AG04450 (cell line): ENCODE data around the gene GTF2H2. TPM values are rescaled to one million over a fixed set of nuclear protein-coding genes. Genes with fewer than 3 reads are reported as not detected.
"Not testable (repeated sequence)": the region's sequence is repeated elsewhere in the genome, so short reads cannot be mapped to it uniquely, and the experiment has no call there.

Experiments
- CTCF ChIA-PET: fragments of 300-600, 350-600 bp; formaldehyde crosslinking; extraction: SDS; loops from one replicate; lab custom pipeline; 2022; ENCODE audit warnings: antibody characterized with exemption, inconsistent platforms; lab: Charles Lee
- POLR2A ChIA-PET: fragments of 350-600 bp; formaldehyde crosslinking; extraction: SDS; loops from one replicate; lab custom pipeline; 2021; ENCODE audit warnings: antibody characterized with exemption, inconsistent platforms; lab: Yijun Ruan, JAX
- DNase-seq: peaks from one replicate; pipeline ENCODE4 v3.0.0-alpha.2; 2011; ENCODE audit warnings: low read depth, low spot score
- H3K27ac ChIP-seq: one replicate; pipeline ENCODE4 v1.5.1; 2012; ENCODE audit warnings: low read depth, low read length, control low read depth
- H3K27me3 ChIP-seq: one replicate; pipeline ENCODE4 v1.6.0; 2012; ENCODE audit warnings: low read length; ENCODE audit not compliant: control insufficient read depth, insufficient read depth
- H3K4me3 ChIP-seq: 2 replicates; pipeline ENCODE4 v1.5.1; 2011; ENCODE audit warnings: mild to moderate bottlenecking, low read depth, low read length, control low read depth
- H3K9me3 ChIP-seq: 2 replicates; pipeline ENCODE4 v1.5.1; 2012; ENCODE audit warnings: low read length; ENCODE audit not compliant: control insufficient read depth, insufficient read depth
- polyA minus RNA-seq: library from RNA; depleted of rRNA, polyadenylated mRNA; stranded (reverse); fragments of >200 nt; gene quantifications from 2 replicates; pipeline ENCODE4 v1.2.3, GENCODE V29; 2011; rRNA and poly(A)+ RNA removed
- polyA plus RNA-seq: library from polyadenylated mRNA; depleted of rRNA; stranded (reverse); fragments of >200 nt; gene quantifications from 2 replicates; pipeline ENCODE4 v1.2.3, GENCODE V29; 2011; rRNA removed

Gene GTF2H2
- polyA plus RNA-seq: 16.1 and 21.0 TPM in 2 replicates
- polyA minus RNA-seq: 16.4 and 22.8 TPM in 2 replicates

DNA sequence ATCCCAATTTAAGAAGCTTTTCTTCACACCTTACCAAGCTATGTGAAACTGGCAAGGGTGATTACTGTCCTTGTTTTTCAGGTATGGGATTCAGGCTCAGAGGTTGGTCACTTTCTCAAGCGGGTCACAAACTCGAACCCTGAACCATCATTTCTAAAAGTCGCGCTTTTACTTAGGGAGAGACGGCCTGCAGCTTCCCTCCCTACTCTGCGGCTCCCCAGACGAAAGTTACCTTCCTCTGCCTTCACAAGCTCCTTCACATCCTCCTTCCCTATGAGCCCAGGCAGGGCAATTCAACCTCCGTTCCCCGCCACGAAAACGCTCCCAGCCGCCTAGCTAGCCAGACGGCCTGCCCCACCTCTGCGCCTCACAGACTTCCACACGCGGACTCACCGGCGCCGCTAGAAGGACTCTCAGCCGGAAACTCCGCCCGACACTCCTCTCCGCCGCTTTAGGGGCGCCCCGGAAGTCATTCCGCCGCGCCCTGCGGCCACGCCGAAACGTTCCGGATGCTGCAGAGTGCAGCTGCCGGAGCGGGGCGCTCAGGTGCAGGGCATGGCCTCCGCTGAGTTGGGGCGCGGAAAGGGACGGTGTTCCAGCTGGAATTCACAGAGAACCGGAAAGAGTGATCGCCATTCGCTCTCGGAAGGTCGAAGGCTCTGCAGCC, at the start of gene GTF2H2:
GTF2H2 (minus strand) TSS at position 415 of the 667 bp plus-strand sequence. CDS start 4,913 bp downstream, outside the sequence.
- DNase-seq, H3K4me3 ChIP-seq, H3K27ac ChIP-seq, POLR2A ChIA-PET, CTCF ChIA-PET, H3K9me3 ChIP-seq, H3K27me3 ChIP-seq: not testable (repeated sequence)

DNA sequence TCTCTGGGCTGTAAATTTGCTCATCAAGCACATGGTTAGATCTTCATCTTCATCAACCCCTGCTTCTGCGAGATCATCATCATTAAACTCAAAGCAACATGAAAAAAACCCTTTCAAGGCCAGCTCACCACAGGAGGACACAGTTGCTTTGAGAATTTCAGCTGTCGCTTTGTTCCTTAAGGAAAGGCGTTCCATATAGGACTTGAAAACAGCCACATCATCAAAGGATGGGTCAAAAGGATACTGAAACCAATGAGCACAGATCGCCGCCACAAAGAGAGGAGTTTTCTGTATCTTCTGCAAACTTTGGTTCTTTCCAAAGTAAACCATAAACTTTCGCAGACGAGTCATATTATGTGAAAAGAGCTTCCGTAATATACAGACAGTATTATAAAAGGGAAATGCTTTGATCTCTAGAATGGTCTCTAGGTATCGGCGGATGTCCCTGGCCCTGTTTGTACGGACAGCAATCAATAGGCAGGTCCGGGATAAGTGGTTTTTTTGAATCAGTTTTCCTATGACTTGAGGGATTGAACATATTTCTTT, 42.3 kb upstream of the GTF2H2 start:
- POLR2A ChIA-PET: not testable (repeated sequence)

DNA sequence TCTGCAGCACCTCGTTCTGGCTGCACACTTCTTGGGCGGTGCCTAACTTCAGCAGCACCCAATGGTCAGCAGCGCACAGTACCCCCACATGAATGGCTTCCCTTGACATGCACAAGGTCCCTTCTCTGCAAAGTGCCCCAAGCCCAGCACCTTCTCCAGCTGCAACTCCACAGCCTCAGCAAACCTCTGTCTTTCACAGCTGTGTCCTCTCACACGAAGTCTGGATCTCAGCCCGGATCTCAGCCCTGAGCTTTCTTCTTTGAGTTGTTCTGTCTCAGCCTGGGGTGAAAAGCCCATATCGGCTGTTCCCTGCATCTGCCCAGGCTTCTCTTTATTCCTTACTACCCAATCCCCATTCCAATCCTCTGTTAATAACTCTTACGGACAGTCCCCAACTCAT, 32.5 kb upstream of the GTF2H2 start:
- POLR2A ChIA-PET, H3K27ac ChIP-seq, CTCF ChIA-PET: not testable (repeated sequence)

More for the DNA sequence above, 42.3 kb upstream of the GTF2H2 start:
- CTCF ChIA-PET, H3K27ac ChIP-seq, H3K4me3 ChIP-seq, H3K27me3 ChIP-seq, DNase-seq, H3K9me3 ChIP-seq: not testable (repeated sequence)

DNA sequence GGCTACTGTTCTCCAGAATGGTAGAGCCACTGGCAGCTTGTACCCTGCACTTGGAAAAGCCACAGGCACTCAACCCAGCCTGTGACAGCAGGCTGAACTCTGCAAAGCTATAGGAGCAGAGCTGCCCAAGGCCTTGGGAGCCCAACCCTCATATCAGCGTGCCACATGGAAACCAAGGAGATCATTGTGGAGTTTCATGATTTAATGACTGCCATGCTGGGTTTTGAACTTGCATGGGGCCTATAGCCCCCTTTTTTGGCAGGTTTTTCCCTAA, 30.4 kb upstream of the GTF2H2 start:
- H3K27me3 ChIP-seq, H3K27ac ChIP-seq, DNase-seq, POLR2A ChIA-PET, CTCF ChIA-PET, H3K4me3 ChIP-seq, H3K9me3 ChIP-seq: not testable (repeated sequence)

More for the DNA sequence above, 32.5 kb upstream of the GTF2H2 start:
- not testable (repeated sequence) for H3K9me3 ChIP-seq, DNase-seq, H3K27me3 ChIP-seq, H3K4me3 ChIP-seq

DNA sequence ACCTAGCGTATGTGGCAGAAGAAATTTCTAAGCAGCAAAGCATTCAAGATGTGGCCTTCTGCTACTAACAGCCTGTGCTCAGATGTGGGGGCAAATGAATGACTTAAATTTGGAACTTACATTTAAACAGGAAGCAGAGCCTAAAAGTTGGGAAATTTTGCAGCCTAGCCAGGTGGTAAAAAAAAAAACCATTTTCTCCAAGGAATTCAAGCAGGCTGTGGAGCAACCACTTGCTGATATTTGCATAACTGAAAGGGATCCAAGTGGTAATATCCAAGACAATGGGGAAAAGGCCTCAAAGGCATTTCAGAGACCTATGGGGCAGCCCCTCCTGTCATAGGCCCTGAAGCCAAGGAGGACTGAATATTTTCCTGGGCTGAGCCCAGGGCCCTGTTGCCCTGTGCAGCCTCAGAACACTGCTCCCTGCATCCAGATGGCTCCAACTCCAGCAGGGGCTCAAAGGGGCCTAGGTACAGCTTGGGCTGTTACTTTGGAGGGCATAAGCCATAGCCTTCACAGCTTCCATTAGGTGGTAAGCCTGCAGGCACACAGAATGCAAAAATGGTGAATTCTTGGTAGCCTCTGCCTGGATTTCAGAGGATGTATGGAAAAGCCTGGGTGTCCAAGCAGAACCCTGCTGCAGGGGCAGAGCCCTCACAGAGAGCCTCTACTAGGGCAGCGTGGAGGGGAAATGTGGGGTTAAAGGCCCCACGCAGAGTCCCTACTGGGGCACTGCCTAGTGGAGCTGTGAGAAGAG, 29.9 kb upstream of the GTF2H2 start:
- H3K27me3 ChIP-seq, DNase-seq, POLR2A ChIA-PET, CTCF ChIA-PET, H3K27ac ChIP-seq, H3K4me3 ChIP-seq, H3K9me3 ChIP-seq: not testable (repeated sequence)

DNA sequence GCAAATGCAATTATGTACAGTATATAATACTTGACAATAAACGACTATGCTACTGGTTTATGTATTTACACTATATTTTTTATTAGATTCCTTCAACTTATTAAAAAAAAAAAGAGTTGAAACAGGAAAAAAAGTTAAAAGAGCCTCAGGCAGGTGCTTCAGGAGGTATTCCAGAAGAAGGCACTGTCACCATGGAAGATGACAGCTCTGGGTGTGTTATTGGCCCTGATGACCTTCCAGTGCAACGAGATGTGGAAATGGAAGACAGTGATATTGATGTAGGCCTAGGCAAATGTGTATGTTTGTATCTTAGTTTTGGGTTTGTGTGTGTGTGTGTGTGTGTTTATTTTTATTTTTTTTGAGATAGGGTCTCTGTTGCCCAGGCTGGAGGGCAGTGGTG, 22.3 kb upstream of the GTF2H2 start:
- CTCF ChIA-PET, H3K4me3 ChIP-seq, H3K9me3 ChIP-seq, H3K27ac ChIP-seq, H3K27me3 ChIP-seq, DNase-seq, POLR2A ChIA-PET: not testable (repeated sequence)

DNA sequence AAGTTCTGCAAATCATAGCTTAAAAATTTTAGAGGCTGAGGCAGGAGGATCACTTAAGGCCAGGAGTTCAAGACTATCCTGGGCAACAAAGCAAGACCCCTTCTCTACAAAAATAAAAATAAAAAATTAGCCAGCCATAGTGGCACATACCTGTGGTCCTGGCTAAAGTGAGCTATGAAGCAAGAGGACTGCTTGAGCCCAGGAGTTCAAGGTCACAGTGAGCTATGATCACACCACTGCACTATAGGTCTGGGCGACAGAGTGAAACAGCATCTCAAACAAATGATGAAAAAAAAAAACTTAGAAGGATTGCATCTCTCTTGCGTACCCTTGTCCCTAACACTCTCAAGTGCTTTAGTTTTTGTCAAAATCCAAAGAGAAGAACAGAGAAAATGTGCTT, 21.3 kb upstream of the GTF2H2 start:
- CTCF ChIA-PET, H3K27me3 ChIP-seq, POLR2A ChIA-PET, H3K27ac ChIP-seq, DNase-seq, H3K4me3 ChIP-seq, H3K9me3 ChIP-seq: not testable (repeated sequence)

DNA sequence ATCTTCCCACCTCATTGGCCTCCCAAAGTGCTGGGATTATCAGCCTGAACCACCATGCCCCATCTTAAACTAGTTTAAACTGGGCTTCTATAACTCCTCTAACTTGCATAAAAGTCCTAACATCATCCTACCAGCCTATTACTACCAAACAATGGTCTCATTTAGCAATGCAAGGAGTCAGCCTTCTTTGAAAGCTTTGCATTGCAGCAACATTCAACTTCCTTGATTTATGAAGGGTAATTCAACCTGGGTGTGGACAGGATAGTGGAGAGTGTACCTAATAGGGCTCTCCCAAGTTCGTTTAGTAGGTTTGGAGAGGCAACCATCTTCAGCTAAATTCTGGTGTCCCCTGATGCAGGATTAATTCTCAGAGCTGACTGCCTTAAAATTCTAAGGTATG, 18.7 kb upstream of the GTF2H2 start:
- H3K9me3 ChIP-seq, H3K4me3 ChIP-seq, DNase-seq, H3K27me3 ChIP-seq, H3K27ac ChIP-seq, POLR2A ChIA-PET, CTCF ChIA-PET: not testable (repeated sequence)

DNA sequence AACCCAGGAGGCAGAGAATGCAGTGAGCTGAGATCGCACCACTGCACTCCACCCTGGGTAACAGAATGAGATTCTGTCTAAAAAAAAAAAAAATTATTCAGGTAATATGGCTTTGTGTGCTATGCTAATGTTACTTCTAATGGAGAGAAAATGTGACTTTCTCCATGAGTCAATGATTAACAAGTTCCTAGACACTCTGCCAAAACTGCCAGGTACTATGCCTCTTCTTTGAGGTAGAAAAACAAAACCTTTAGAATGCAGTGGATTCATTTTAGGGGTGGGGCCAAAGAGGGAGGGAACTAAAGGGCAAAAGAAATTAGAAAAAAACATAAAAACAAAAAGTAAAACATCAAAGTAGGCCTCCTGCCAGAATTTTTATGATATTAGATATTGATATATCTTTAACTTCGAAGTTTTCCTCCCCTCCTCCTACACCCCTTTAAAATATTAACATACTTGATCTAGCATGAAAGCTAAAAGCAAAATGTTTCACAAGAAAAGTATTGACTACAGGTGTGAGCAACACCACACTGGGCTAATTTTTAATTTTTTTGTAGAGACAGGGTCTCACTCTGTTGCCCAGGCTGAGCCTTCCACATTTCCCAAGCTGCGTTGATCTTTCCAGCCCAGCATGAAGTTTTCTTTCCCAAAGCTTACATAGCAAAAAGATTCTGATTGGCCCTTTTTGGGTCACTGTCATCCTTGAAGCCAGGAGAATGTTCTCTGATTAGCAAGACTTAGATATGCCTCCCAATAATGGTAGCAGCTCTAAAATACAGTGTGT, 17.0 kb upstream of the GTF2H2 start:
- H3K27me3 ChIP-seq, H3K9me3 ChIP-seq, H3K4me3 ChIP-seq, H3K27ac ChIP-seq, POLR2A ChIA-PET, CTCF ChIA-PET, DNase-seq: not testable (repeated sequence)

DNA sequence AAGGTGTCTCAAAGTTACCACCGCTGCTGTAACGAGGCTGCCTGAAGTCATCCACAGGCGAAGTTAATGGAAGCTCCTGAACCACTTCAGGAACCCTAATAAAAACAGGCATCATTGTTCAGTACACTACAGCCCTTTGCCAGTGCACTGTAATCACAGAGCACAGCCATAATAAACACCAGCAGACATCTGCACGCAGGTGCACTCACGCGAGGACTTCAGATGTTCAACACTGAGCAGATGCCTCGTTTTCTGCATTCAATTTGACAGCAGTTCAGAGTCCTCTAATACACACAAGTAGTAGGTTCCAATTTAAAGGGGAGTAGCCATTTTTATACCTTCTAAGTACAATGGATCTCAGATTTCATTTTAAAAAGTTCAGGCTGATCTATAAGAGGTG, 15.4 kb upstream of the GTF2H2 start:
- H3K4me3 ChIP-seq, H3K27ac ChIP-seq, H3K27me3 ChIP-seq, DNase-seq, CTCF ChIA-PET, POLR2A ChIA-PET, H3K9me3 ChIP-seq: not testable (repeated sequence)

DNA sequence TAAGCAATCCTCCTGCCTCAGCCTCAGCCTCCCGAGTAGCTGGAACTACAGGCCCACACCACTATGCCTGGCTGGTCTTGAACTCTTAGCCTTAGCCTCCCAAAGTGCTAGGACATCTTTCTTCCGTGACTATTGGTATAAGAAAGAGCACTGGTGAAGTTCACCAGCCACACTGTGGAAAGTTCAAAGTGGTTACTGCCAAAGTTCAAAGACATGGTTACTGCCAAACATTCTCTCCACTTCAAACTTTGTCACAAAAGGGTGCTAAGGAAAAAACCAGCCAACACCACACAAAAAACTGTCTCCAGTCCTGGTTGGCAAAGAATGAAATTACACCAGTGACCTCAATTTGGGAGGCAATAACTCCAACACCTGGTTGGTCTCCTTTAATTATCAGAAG, 14.9 kb upstream of the GTF2H2 start:
- H3K4me3 ChIP-seq, H3K9me3 ChIP-seq, CTCF ChIA-PET, DNase-seq, H3K27me3 ChIP-seq, POLR2A ChIA-PET, H3K27ac ChIP-seq: not testable (repeated sequence)
